Sigmoid colon (tissue), 7 donors: Measurements from ENCODE around the gene PTH1R. TPM values are rescaled to one million over a fixed set of nuclear protein-coding genes. Genes with fewer than 3 reads are reported as not detected.

Experiments
- DNase-seq: peaks from one replicate; pipeline ENCODE4 v3.0.0-alpha.2; 2019
- H3K27ac ChIP-seq, 4 donors: fragments of 200-600 bp; sonication (generic); one replicate each; pipeline ENCODE4 v1.5.1; 2016 to 2019; ENCODE audit warnings: mild to moderate bottlenecking in 1 of 4
- H3K27me3 ChIP-seq, 3 donors: fragments of 200-600 bp; sonication (generic); one replicate each; pipeline ENCODE4 v1.5.1; 2019; ENCODE audit warnings: mild to moderate bottlenecking in 1 of 3
- H3K36me3 ChIP-seq, 4 donors: fragments of 200-600 bp; sonication (generic); one replicate each; pipeline ENCODE4 v1.5.1; 2016 to 2019
- H3K4me1 ChIP-seq, 4 donors: fragments of 200-600 bp; sonication (generic); one replicate each; pipeline ENCODE4 v1.5.1; 2017 to 2019
- H3K4me3 ChIP-seq, 4 donors: fragments of 200-600 bp; sonication (generic); one replicate each; pipeline ENCODE4 v1.5.1; 2017 to 2019; ENCODE audit warnings: mild to moderate bottlenecking in 2 of 4, moderate library complexity in 1 of 4
- H3K9me3 ChIP-seq, 4 donors: fragments of 200-600 bp in 3 of 4; sonication (generic) in 3 of 4; one replicate each; pipeline versions ENCODE4 v1.5.1 to v1.6.1; 2013 to 2019
- CTCF ChIP-seq, 4 experiments: fragments of 450-650 bp in 3 of 4; fragments of 200-600 bp in 1 of 4; IDR thresholded peaks; one replicate each; pipeline ENCODE4 v1.5.1; 2016 to 2019; ENCODE audit warnings: antibody characterized with exemption in 4 of 4, mild to moderate bottlenecking in 3 of 4, moderate library complexity in 2 of 4
- EP300 ChIP-seq, 4 donors: sonication (generic); formaldehyde crosslinking; IDR thresholded peaks; one replicate each; pipeline ENCODE4 v1.6.1; 2017; ENCODE audit warnings: antibody characterized with exemption in 4 of 4
- POLR2A ChIP-seq, 2 donors: fragments of 450-650 bp; IDR thresholded peaks; one replicate each; pipeline ENCODE4 v1.6.1; 2016; ENCODE audit warnings: antibody characterized with exemption in 2 of 2, mild to moderate bottlenecking in 2 of 2, moderate library complexity in 2 of 2
- POLR2AphosphoS5 ChIP-seq, 4 donors: sonication (generic); formaldehyde crosslinking; IDR thresholded peaks; one replicate each; pipeline ENCODE4 v1.6.1; 2017; ENCODE audit warnings: antibody characterized with exemption in 4 of 4
- WGBS, 2 donors: extraction: QIAGEN DNeasy Blood & Tissue Kit; methylation state at CpG; one replicate each; pipeline ENCODE4 v1.1.7; 2013; 5-methylcytosine and 5-hydroxymethylcytosine counted together
- intact Hi-C: fragments of 100-400 bp; cut with DNase I; formaldehyde crosslinking; loops from one replicate; pipeline ENCODE4 v1.15.1; 2023
- polyA plus RNA-seq, 3 donors: library from polyadenylated mRNA; stranded (reverse); fragments of 200-250 nt; gene quantifications; one replicate each; pipeline ENCODE4 v1.2.3, GENCODE V29; 2013
- total RNA-seq, 4 donors: library from RNA; depleted of rRNA; stranded (reverse); fragments of >200 nt; gene quantifications; one replicate each; pipeline ENCODE4 v1.1.0, GENCODE V29; 2016
- donor health status: healthy with polysubstance abuse.
- donor health status: Bipolar disorder and iron deficiency.
- donor health status: healthy.

PTH1R gene
- total and polyA plus RNA-seq, 7 donors, result 1.2 to 9.0 (median 4.6) TPM

GRCh38 chr3:46854555-46854991 is 22.9 kb upstream of the PTH1R start:
- intact Hi-C loops, result no loop called here
- H3K27me3 ChIP-seq, result no peaks in the 10 kb centered on the region
- no peaks in the 10 kb centered on the region for H3K36me3 ChIP-seq
- H3K9me3 ChIP-seq, result no peaks in the 10 kb centered on the region
- no peak overlapping the region for H3K4me3 ChIP-seq
- TF ChIP-seq POLR2A (IDR thresholded peaks at IDR 0.05) (no peak), CTCF (IDR thresholded peaks at IDR 0.05) (no peak), EP300 (IDR thresholded peaks at IDR 0.05) (no peak), POLR2AphosphoS5 (IDR thresholded peaks at IDR 0.05) (no peak)
- H3K4me1 ChIP-seq, result no peaks in the 10 kb centered on the region
- H3K27ac ChIP-seq, result no peak overlapping the region
- 84 to 91% methylated on average over 5 of the region's 5 CpGs for WGBS, 2 donors
- peak; percentile 37 for DNase-seq

GRCh38 chr3:46856576-46857471 is 20.7 kb upstream of the PTH1R start:
- WGBS, 2 donors, result 85 to 91% methylated on average over 17 of the region's 17 CpGs
- no peaks in the 10 kb centered on the region for H3K27me3 ChIP-seq
- H3K4me1 ChIP-seq, result no peaks in the 10 kb centered on the region
- H3K4me3 ChIP-seq, result no peak overlapping the region
- no peak overlapping the region for H3K27ac ChIP-seq
- no peaks in the 10 kb centered on the region for H3K36me3 ChIP-seq
- no peak for TF ChIP-seq POLR2A (IDR thresholded peaks at IDR 0.05)
- no peak for TF ChIP-seq POLR2AphosphoS5 (IDR thresholded peaks at IDR 0.05)
- TF ChIP-seq EP300 (IDR thresholded peaks at IDR 0.05), result no peak
- no peak for TF ChIP-seq CTCF (IDR thresholded peaks at IDR 0.05)
- H3K9me3 ChIP-seq, result no peaks in the 10 kb centered on the region
- DNase-seq, result peak; percentile 46
- intact Hi-C loops, result no loop called here

GRCh38 chr3:46857485-46858341 is 19.8 kb upstream of the PTH1R start:
- 74 to 79% methylated on average over 10 of the region's 10 CpGs for WGBS, 2 donors
- H3K27me3 ChIP-seq, result no peaks in the 10 kb centered on the region
- H3K36me3 ChIP-seq, result no peaks in the 10 kb centered on the region
- intact Hi-C loops, result no loop called here
- no peak for DNase-seq
- no peaks in the 10 kb centered on the region for H3K9me3 ChIP-seq
- no peak overlapping the region for H3K4me3 ChIP-seq
- no peak overlapping the region for H3K27ac ChIP-seq
- TF ChIP-seq POLR2A (IDR thresholded peaks at IDR 0.05) (no peak), POLR2AphosphoS5 (IDR thresholded peaks at IDR 0.05) (no peak), CTCF (IDR thresholded peaks at IDR 0.05) (no peak), EP300 (IDR thresholded peaks at IDR 0.05) (no peak)
- no peaks in the 10 kb centered on the region for H3K4me1 ChIP-seq

- intact Hi-C loops, result no loop called here
- no peaks in the 10 kb centered on the region for H3K4me1 ChIP-seq
- WGBS, 2 donors, result 88 to 89% methylated on average over 6 of the region's 6 CpGs
Observed at GRCh38 chr3:46858456-46858855, 19.1 kb upstream of the PTH1R start.

More at GRCh38 chr3:46858456-46858855, 19.1 kb upstream of the PTH1R start:
- Histone ChIP-seq H3K9me3 (no peaks in the 10 kb centered on the region), H3K27ac (no peak overlapping the region), H3K4me3 (no peak overlapping the region), H3K27me3 (no peaks in the 10 kb centered on the region), H3K36me3 (no peaks in the 10 kb centered on the region)
- no peak for TF ChIP-seq EP300 (IDR thresholded peaks at IDR 0.05)
- no peak for TF ChIP-seq CTCF (IDR thresholded peaks at IDR 0.05)
- no peak for TF ChIP-seq POLR2AphosphoS5 (IDR thresholded peaks at IDR 0.05)
- no peak for TF ChIP-seq POLR2A (IDR thresholded peaks at IDR 0.05)
- no peak for DNase-seq
